Psoas muscle (tissue), 8 donors: Measurements from ENCODE around the gene CRB3. TPM values are rescaled to one million over a fixed set of nuclear protein-coding genes. Genes with fewer than 3 reads are reported as not detected.

Source experiments
- ATAC-seq, 4 donors: fragments of 200-7000 bp; cut with Tn5 transposase; one replicate each; pipeline ENCODE4 v1.9.1; 2020; ENCODE audit warnings: moderate library complexity in 3 of 4, mild to moderate bottlenecking in 2 of 4
- DNase-seq, 2 donors: peaks; one replicate each; pipeline ENCODE4 v3.0.0-alpha.2; 2020
- H3K27ac ChIP-seq: fragments of 200-600 bp; one replicate; pipeline ENCODE4 v1.8.0; 2022
- H3K27me3 ChIP-seq, 3 donors: fragments of 200-600 bp in 1 of 3; one replicate each; pipeline versions ENCODE4 v1.6.1 to v1.8.0; 2013 to 2022; ENCODE audit warnings: low read length in 2 of 3, mild to moderate bottlenecking in 2 of 3, moderate library complexity in 1 of 3; ENCODE audit not compliant: insufficient read depth in 3 of 3
- H3K36me3 ChIP-seq, 2 donors: fragments of 200-600 bp in 1 of 2; one replicate each; pipeline versions ENCODE4 v1.6.1 to v1.8.0; 2013 to 2022; ENCODE audit warnings: low read depth in 1 of 2, mild to moderate bottlenecking in 1 of 2, moderate library complexity in 1 of 2; ENCODE audit not compliant: insufficient read depth in 1 of 2
- H3K4me1 ChIP-seq: fragments of 200-600 bp; one replicate; pipeline ENCODE4 v1.8.0; 2022
- H3K4me3 ChIP-seq: fragments of 200-600 bp; one replicate; pipeline ENCODE4 v1.8.0; 2022; ENCODE audit warnings: mild to moderate bottlenecking
- H3K9me3 ChIP-seq: fragments of 200-600 bp; one replicate; pipeline ENCODE4 v1.8.0; 2022
- WGBS, 3 donors: extraction: QIAGEN DNeasy Blood & Tissue Kit; methylation state at CpG; one replicate each; pipeline versions ENCODE4 v1.1.6 to v1.1.7; 2013; 5-methylcytosine and 5-hydroxymethylcytosine counted together
- intact Hi-C, 2 donors: fragments of 100-400 bp; cut with DNase I; formaldehyde crosslinking; loops; one replicate each; pipeline versions ENCODE4 v1.11.0 to v1.14.2; 2022
- polyA plus RNA-seq, 3 donors: library from polyadenylated mRNA; stranded (reverse); fragments of 200-250 nt; gene quantifications; one replicate each; pipeline ENCODE4 v1.2.3, GENCODE V29; 2013
- total RNA-seq, 4 donors: library from RNA; stranded (reverse); fragmentation: NEBNext Ultra II Directional in 2 of 4; extraction: Animal tissue kit (Norgen Biotek cat#: 25700) in 2 of 4; gene quantifications; one replicate each; pipeline versions ENCODE4 v1.2.1 to v1.2.4, GENCODE V29; 2021 to 2023
- TF ChIP-seq, protein P1 (sequence below): fragments of 200-600 bp; IDR thresholded peaks from one replicate; pipeline ENCODE4 v1.8.0; 2022; ENCODE audit warnings: antibody characterized with exemption
- donor health status: healthy with polysubstance abuse.
- donor health status: DM: no; HTN: no; CAD: no; lungs with moderate emphysema.
- donor health status: Bipolar disorder and iron deficiency.
- donor health status: healthy.
- donor health status: DM: yes; HTN: yes; CAD: no.
- donor health status: DM: no; HTN: no; CAD: no.
- donor health status: DM: no; HTN: no; CAD: no.
- donor health status: DM: yes; HTN: yes; CAD: no.

The CRB3 gene
- total and polyA plus RNA-seq, 7 donors, result 0.23 to 0.38 TPM; not detected in 5

DNA sequence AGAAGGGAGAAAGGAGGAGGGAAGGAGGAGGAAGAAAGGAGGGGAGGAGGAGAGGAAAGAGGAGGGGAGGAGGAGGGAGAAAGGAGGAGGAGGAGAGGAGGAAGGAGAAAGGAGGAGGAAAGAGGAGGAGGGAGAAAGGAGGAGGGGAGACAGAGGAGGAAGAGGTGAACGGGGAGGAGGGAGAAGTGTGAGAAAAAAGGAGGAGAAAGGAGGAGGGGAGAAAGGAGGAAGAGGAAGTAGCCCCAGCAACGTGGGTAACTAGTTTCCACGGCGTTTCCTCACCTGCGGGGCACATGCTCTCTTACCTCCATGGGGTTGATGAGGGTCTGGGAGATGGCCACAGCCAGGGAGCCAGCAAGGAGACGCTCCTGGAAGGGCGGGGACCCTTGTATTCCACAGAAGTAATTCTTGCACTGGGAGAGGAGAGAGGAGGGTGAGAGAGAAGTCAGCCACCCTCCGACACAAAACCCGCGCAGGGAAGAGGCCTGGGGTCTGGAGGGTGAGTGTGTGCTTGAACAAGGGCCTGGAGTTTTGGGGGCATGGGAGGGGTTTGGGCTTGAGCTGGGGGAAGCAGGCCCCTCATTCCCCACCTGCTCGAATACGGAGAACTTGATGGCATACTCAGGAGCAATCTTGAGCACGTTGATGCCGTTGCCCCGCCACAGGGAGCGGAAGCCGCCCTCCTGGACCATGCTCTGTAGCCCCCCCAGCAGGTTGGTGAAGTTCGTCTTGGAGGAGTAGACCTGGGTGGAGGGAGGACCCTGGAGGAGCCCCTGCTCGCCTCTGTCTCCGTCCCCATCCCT, 34.5 kb upstream of the CRB3 start:
- intact Hi-C loops, result loop anchor here in 1 of 2 donors (10.0 kb wide), 1 partner anchor 215 kb away; no protein-coding TSS in a partner anchor
- Histone ChIP-seq H3K4me1 (no peaks in the 10 kb centered on the region), H3K9me3 (no peaks in the 10 kb centered on the region), H3K36me3 (no peaks in the 10 kb centered on the region), H3K27me3 (peaks cover 0 to 9% (median 0%) of the 10 kb centered on the region in 3 donors), H3K4me3 (no peak overlapping the region), H3K27ac (no peak overlapping the region)
- DNase-seq (no peak), ATAC-seq (no peak)
- 45 to 56% (median 50%) methylated on average over 20 of the region's 20 CpGs for WGBS, 3 donors
- TF ChIP-seq, protein P1, sequence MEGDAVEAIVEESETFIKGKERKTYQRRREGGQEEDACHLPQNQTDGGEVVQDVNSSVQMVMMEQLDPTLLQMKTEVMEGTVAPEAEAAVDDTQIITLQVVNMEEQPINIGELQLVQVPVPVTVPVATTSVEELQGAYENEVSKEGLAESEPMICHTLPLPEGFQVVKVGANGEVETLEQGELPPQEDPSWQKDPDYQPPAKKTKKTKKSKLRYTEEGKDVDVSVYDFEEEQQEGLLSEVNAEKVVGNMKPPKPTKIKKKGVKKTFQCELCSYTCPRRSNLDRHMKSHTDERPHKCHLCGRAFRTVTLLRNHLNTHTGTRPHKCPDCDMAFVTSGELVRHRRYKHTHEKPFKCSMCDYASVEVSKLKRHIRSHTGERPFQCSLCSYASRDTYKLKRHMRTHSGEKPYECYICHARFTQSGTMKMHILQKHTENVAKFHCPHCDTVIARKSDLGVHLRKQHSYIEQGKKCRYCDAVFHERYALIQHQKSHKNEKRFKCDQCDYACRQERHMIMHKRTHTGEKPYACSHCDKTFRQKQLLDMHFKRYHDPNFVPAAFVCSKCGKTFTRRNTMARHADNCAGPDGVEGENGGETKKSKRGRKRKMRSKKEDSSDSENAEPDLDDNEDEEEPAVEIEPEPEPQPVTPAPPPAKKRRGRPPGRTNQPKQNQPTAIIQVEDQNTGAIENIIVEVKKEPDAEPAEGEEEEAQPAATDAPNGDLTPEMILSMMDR, result no peak

DNA sequence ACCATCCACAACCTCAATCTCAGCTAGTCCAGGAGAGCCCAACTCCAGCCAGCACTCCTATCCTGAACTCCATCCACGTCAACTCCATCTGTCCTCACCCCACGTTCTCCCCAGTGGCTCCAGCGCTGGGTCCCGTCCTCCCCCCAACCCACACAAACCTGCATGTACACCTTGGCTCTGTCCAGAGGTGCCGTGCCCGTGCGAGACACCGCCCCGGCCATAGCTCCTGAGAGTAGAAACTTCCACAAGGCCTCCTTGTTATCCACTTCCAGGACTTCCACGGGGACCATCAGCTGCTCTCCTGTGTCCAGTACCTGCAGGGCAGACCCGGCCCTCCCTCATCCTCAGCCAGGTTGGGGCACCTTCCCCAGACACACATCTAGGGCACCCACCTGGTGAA, 32.2 kb upstream of the CRB3 start:
- DNase-seq, result no peak
- H3K4me1 ChIP-seq, result no peaks in the 10 kb centered on the region
- intact Hi-C loops, result no loop called here
- H3K27me3 ChIP-seq, result peaks cover 0 to 9% (median 0%) of the 10 kb centered on the region in 3 donors
- H3K36me3 ChIP-seq, result no peaks in the 10 kb centered on the region
- TF ChIP-seq, protein P1, result no peak
- H3K9me3 ChIP-seq, result no peaks in the 10 kb centered on the region
- no peak overlapping the region for H3K4me3 ChIP-seq
- ATAC-seq, result no peak
- 85 to 92% (median 89%) methylated on average over 11 of the region's 11 CpGs for WGBS, 3 donors
- H3K27ac ChIP-seq, result no peak overlapping the region

DNA sequence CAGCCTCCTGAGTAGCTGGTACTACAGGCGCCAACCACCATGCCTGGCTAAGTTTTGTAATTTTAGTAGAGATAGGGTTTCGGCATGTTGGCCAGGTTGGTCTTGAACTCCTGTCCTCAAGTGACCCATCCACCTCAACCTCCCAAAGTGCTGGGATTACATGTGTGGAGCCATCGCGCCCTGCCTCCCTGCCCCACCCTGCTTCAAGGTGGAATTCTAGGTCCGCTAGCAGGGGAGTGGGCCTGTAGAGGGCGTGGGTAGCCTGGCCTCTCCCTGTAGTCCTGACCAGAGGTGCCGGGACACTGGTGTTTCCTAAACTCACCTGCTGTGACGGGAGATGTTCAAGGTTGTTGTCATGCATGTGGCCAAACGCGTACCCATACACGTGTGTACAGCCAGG, 30.9 kb upstream of the CRB3 start:
- intact Hi-C loops, result no loop called here
- H3K4me3 ChIP-seq, result no peak overlapping the region
- no peaks in the 10 kb centered on the region for H3K4me1 ChIP-seq
- H3K9me3 ChIP-seq, result no peaks in the 10 kb centered on the region
- 86 to 90% (median 88%) methylated on average over 11 of the region's 11 CpGs for WGBS, 3 donors
- no peaks in the 10 kb centered on the region for H3K36me3 ChIP-seq
- H3K27ac ChIP-seq, result no peak overlapping the region
- TF ChIP-seq, protein P1, result no peak
- ATAC-seq, result no peak
- DNase-seq, result no peak
- H3K27me3 ChIP-seq, result peaks cover 0 to 9% (median 0%) of the 10 kb centered on the region in 3 donors

DNA sequence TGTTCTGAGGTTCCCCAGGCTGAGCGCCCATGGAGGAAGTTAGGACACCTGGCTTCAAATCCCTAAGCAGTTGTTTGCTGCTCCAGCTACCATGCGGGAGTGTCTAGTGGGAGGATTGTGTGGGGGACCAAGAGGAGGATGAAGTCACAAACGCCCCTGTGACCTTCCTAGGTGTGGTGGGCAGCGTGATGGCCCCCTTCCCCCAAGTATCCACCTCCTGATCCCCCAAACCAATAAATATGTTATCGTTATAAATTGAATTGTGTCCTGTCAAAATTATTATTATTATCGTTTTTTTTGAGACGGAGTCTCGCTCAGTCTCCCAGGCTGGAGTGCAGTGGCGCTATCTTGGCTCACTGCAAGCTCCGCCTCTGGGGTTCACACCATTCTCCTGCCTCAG, 30.4 kb upstream of the CRB3 start, which contains the start of gene SLC25A41:
TSS of gene SLC25A41 (minus strand) at position 101 of the 400 bp plus-strand sequence. CDS start at position 31, 70 bp downstream.
- Histone ChIP-seq H3K27ac (no peak within 1 kb of the TSS), H3K9me3 (no peaks in the 10 kb centered on the region), H3K4me3 (no peak within 1 kb of the TSS), H3K27me3 (peaks cover 0 to 9% (median 0%) of the 10 kb centered on the region in 3 donors), H3K36me3 (no peaks in the 10 kb centered on the region), H3K4me1 (no peaks in the 10 kb centered on the region)
- ATAC-seq, result no peak
- WGBS, 3 donors, result 91 to 93% (median 93%) methylated on average over 10 of the region's 10 CpGs
- no peak for DNase-seq
- intact Hi-C loops, result no loop called here
- TF ChIP-seq, protein P1, result no peak
